GM12878 (cell line): ENCODE data around the gene OR4C6.

Experiments used
- EP300 ChIP-seq, 2 experiments: fragments of 150-350 bp in 1 of 2; IDR thresholded peaks; 2 replicates each; pipeline ENCODE4 v1.6.1; 2011 to 2012; ENCODE audit warnings: low read depth in 2 of 2, low read length in 2 of 2, borderline replicate concordance in 1 of 2, improper control_type of control experiment in 1 of 2, inconsistent platforms in 1 of 2; ENCODE audit not compliant: control insufficient read depth in 1 of 2
- FOS ChIP-seq: IDR thresholded peaks from 3 replicates; pipeline ENCODE4 v1.6.1; 2011; ENCODE audit warnings: borderline replicate concordance; ENCODE audit not compliant: insufficient read length; ENCODE audit errors: extremely low read depth
- HDGF ChIP-seq: fragments of 450-650 bp; IDR thresholded peaks from 2 replicates; pipeline ENCODE4 v1.6.1; 2016; ENCODE audit warnings: antibody characterized with exemption
- KDM1A ChIP-seq: fragments of 200-600 bp; sonication (generic); IDR thresholded peaks from 2 replicates; pipeline ENCODE4 v1.6.1; 2016; ENCODE audit warnings: borderline replicate concordance
- MYC ChIP-seq: IDR thresholded peaks from 2 replicates; pipeline ENCODE4 v1.6.1; 2011; ENCODE audit warnings: mild to moderate bottlenecking, low read length, moderate library complexity, inconsistent platforms; ENCODE audit not compliant: insufficient read depth, insufficient replicate concordance, insufficient read length, severe bottlenecking
- NFYA ChIP-seq: IDR thresholded peaks from 2 replicates; pipeline ENCODE4 v1.6.1; 2011; ENCODE audit warnings: low read depth, mild to moderate bottlenecking, low read length, improper control_type of control experiment, borderline replicate concordance
- POLR2A ChIP-seq: IDR thresholded peaks from 2 replicates; pipeline ENCODE4 v1.6.1; 2011; ENCODE audit warnings: low read depth, mild to moderate bottlenecking, low read length
- SIN3A ChIP-seq: IDR thresholded peaks from 2 replicates; pipeline ENCODE4 v1.6.1; 2012; ENCODE audit warnings: low read depth, low read length, improper control_type of control experiment
- SMC3 ChIP-seq: IDR thresholded peaks from 2 replicates; pipeline ENCODE4 v1.6.1; 2011; ENCODE audit warnings: low read length, improper control_type of control experiment, borderline replicate concordance
- ZNF274 ChIP-seq: IDR thresholded peaks from one replicate; pipeline ENCODE4 v1.8.0; 2011; ENCODE audit not compliant: insufficient read length, insufficient read depth
- ZNF622 ChIP-seq: fragments of 450-650 bp; IDR thresholded peaks from 2 replicates; pipeline ENCODE4 v1.6.1; 2017; ENCODE audit warnings: mild to moderate bottlenecking, inconsistent platforms
- TF ChIP-seq, protein P1 (sequence below), 3 experiments: IDR thresholded peaks in 2 of 3; conservative IDR thresholded peaks in 1 of 3; 2 replicates each; pipeline ENCODE4 v1.5.1; 2011; ENCODE audit warnings: low read depth in 3 of 3, low read length in 3 of 3, mild to moderate bottlenecking in 3 of 3, control low read depth in 2 of 3, moderate library complexity in 2 of 3, inconsistent platforms in 1 of 3, mixed read lengths in 1 of 3; ENCODE audit not compliant: control insufficient read depth in 2 of 3, insufficient read depth in 1 of 3; ENCODE audit errors: extremely low read depth in 1 of 3
- TF ChIP-seq, protein P2 (sequence below): fragments of 450-650 bp; IDR thresholded peaks from 2 replicates; pipeline ENCODE4 v1.6.1; 2017; ENCODE audit warnings: mild to moderate bottlenecking, moderate library complexity
- TF ChIP-seq, protein P3 (sequence below): fragments of 450-650 bp; formaldehyde crosslinking; IDR thresholded peaks from 2 replicates; pipeline ENCODE4 v1.4.0; 2020; ENCODE audit warnings: mild to moderate bottlenecking, moderate library complexity

DNA sequence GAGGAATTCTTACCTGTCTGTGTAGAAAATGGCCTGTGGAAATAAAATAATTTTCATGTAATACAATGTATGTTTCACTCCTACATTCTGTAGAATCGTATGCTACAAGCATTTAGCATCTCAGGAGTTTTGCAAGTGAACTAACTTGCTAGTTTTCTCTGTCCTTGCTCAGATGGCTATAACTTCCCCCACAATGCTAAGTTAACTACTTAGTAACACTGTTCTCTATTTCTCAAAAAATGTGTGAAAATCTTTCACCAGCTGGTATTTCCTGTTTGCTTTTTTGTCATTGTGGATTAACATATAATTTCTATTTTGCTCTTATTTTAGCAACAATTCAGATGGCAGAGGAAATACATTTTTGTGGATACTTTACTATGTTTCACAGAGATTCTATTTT lies 9.4 kb upstream of the OR4C6 start:
- TF ChIP-seq NFYA: no peak
- no peak for TF ChIP-seq HDGF
- no peak for TF ChIP-seq ZNF622
- no peak for TF ChIP-seq EP300 (IDR thresholded peaks at IDR 0.05; ENCODE audit: borderline replicate concordance in 1 of 2, control insufficient read depth in 1 of 2, low read depth in 2 of 2, low read length in 2 of 2)
- TF ChIP-seq SIN3A: no peak
- TF ChIP-seq, protein P1, sequence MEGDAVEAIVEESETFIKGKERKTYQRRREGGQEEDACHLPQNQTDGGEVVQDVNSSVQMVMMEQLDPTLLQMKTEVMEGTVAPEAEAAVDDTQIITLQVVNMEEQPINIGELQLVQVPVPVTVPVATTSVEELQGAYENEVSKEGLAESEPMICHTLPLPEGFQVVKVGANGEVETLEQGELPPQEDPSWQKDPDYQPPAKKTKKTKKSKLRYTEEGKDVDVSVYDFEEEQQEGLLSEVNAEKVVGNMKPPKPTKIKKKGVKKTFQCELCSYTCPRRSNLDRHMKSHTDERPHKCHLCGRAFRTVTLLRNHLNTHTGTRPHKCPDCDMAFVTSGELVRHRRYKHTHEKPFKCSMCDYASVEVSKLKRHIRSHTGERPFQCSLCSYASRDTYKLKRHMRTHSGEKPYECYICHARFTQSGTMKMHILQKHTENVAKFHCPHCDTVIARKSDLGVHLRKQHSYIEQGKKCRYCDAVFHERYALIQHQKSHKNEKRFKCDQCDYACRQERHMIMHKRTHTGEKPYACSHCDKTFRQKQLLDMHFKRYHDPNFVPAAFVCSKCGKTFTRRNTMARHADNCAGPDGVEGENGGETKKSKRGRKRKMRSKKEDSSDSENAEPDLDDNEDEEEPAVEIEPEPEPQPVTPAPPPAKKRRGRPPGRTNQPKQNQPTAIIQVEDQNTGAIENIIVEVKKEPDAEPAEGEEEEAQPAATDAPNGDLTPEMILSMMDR (IDR thresholded peaks at IDR 0.05 in 2 of 3, conservative IDR thresholded peaks at IDR 0.05 in 1 of 3; ENCODE audit: control insufficient read depth in 2 of 3, extremely low read depth in 1 of 3, insufficient read depth in 1 of 3, low read depth in 3 of 3, low read length in 3 of 3): no peak
- TF ChIP-seq, protein P2, sequence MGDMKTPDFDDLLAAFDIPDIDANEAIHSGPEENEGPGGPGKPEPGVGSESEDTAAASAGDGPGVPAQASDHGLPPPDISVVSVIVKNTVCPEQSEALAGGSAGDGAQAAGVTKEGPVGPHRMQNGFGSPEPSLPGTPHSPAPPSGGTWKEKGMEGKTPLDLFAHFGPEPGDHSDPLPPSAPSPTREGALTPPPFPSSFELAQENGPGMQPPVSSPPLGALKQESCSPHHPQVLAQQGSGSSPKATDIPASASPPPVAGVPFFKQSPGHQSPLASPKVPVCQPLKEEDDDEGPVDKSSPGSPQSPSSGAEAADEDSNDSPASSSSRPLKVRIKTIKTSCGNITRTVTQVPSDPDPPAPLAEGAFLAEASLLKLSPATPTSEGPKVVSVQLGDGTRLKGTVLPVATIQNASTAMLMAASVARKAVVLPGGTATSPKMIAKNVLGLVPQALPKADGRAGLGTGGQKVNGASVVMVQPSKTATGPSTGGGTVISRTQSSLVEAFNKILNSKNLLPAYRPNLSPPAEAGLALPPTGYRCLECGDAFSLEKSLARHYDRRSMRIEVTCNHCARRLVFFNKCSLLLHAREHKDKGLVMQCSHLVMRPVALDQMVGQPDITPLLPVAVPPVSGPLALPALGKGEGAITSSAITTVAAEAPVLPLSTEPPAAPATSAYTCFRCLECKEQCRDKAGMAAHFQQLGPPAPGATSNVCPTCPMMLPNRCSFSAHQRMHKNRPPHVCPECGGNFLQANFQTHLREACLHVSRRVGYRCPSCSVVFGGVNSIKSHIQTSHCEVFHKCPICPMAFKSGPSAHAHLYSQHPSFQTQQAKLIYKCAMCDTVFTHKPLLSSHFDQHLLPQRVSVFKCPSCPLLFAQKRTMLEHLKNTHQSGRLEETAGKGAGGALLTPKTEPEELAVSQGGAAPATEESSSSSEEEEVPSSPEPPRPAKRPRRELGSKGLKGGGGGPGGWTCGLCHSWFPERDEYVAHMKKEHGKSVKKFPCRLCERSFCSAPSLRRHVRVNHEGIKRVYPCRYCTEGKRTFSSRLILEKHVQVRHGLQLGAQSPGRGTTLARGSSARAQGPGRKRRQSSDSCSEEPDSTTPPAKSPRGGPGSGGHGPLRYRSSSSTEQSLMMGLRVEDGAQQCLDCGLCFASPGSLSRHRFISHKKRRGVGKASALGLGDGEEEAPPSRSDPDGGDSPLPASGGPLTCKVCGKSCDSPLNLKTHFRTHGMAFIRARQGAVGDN: no peak
- TF ChIP-seq POLR2A: no peak
- no peak for TF ChIP-seq ZNF274
- TF ChIP-seq KDM1A: no peak
- TF ChIP-seq, protein P3, sequence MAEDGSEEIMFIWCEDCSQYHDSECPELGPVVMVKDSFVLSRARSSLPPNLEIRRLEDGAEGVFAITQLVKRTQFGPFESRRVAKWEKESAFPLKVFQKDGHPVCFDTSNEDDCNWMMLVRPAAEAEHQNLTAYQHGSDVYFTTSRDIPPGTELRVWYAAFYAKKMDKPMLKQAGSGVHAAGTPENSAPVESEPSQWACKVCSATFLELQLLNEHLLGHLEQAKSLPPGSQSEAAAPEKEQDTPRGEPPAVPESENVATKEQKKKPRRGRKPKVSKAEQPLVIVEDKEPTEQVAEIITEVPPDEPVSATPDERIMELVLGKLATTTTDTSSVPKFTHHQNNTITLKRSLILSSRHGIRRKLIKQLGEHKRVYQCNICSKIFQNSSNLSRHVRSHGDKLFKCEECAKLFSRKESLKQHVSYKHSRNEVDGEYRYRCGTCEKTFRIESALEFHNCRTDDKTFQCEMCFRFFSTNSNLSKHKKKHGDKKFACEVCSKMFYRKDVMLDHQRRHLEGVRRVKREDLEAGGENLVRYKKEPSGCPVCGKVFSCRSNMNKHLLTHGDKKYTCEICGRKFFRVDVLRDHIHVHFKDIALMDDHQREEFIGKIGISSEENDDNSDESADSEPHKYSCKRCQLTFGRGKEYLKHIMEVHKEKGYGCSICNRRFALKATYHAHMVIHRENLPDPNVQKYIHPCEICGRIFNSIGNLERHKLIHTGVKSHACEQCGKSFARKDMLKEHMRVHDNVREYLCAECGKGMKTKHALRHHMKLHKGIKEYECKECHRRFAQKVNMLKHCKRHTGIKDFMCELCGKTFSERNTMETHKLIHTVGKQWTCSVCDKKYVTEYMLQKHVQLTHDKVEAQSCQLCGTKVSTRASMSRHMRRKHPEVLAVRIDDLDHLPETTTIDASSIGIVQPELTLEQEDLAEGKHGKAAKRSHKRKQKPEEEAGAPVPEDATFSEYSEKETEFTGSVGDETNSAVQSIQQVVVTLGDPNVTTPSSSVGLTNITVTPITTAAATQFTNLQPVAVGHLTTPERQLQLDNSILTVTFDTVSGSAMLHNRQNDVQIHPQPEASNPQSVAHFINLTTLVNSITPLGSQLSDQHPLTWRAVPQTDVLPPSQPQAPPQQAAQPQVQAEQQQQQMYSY (CRISPR knock-in tag): no peak
- no peak for TF ChIP-seq MYC
- no peak for TF ChIP-seq SMC3
- no peak for TF ChIP-seq FOS
